ENCODE results near the gene TMEM131.

The TMEM131 gene

GRCh38 chr2:97999536-97999935 lies 3.8 kb upstream of the TMEM131 start:
- Histone ChIP-seq H3K27ac (ENCODE audit: low read depth, low read length) (no peak overlapping the region), H3K9ac (ENCODE audit: low read length) (no peak overlapping the region), H3K27me3 (ENCODE audit: control insufficient read depth, insufficient read depth, low read length) (no peaks in the 10 kb centered on the region), H3K4me3 (ENCODE audit: low read depth, low read length) (no peak overlapping the region), H3K36me3 (ENCODE audit: control insufficient read depth, insufficient read depth, low read length) (no peaks in the 10 kb centered on the region), H3K4me1 (ENCODE audit: control insufficient read depth, insufficient read depth, low read length) (no peaks in the 10 kb centered on the region), H3K9me3 (ENCODE audit: control insufficient read depth, insufficient read depth, low read depth, low read length) (no peaks in the 10 kb centered on the region)

DNA sequence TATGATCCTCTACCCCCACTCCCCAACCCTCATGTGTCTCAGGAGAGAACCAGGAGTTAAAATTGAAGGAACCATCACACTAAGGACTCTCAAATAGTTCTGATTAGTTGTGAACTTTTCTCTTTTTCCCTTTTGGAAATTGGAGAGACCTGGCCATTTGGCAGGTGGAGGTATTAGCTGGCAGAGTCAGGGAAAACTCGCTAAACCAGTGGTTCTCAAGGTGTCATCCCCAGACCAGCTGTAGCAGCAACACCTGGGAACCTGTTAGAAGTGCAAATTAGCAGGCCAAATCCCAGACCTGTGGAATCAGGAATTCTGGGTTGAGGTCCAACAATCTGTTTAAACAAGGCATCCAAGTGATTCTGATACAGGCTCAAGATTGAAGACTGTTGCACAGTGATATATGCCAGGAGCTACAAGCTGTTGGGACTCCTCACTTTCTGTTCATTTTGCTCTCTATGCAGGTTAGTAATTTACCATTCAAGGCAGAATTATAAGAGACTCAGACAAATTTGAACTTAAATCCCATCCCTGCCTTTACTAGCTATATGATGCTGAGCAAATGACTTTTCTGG lies 2.8 kb upstream of the TMEM131 start:
- Histone ChIP-seq H3K4me1 (ENCODE audit: control insufficient read depth, insufficient read depth, low read length) (peaks cover 9% of the 10 kb centered on the region), H3K36me3 (ENCODE audit: control insufficient read depth, insufficient read depth, low read length) (no peaks in the 10 kb centered on the region), H3K9ac (ENCODE audit: low read length) (no peak overlapping the region), H3K27me3 (ENCODE audit: control insufficient read depth, insufficient read depth, low read length) (no peaks in the 10 kb centered on the region), H3K27ac (ENCODE audit: low read depth, low read length) (no peak overlapping the region), H3K4me3 (ENCODE audit: low read depth, low read length) (no peak overlapping the region), H3K9me3 (ENCODE audit: control insufficient read depth, insufficient read depth, low read depth, low read length) (no peaks in the 10 kb centered on the region)

DNA sequence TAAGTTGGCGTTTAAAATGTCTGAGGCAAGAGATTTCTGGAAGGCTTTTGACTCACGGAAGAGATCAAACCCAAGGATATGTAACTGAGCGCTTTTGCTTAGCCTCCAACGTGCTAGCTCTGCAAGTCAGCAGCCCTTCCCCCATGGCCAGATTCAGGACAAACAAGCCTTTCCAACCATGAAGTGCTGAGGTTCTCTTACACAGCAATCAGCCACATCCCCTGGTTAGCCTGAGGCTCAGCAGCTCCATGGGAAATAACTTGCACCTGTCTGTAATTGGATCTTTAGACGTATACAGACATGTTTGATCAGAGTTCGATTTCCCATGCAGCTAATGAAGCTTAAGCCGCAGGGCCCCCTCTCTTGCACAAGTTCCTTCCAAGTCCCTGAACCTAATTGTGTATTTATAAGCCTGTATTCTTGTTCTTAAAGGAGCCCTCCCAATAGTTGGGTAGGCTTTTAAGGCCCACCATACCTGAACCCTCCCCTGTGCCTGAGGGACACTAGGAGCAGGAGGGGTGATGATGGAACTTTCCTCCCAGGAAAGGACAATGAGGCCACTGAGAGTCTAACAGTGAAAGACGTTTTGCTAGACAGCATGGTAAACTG lies 2.1 kb upstream of the TMEM131 start:
- Histone ChIP-seq H3K27ac (ENCODE audit: low read depth, low read length) (no peak overlapping the region), H3K4me3 (ENCODE audit: low read depth, low read length) (no peak overlapping the region)

GRCh38 chr2:97996679-97997078 lies 931 bp upstream of the TMEM131 start:
- no peak overlapping the region for H3K27ac ChIP-seq (ENCODE audit: low read depth, low read length)
- no peaks in the 10 kb centered on the region for H3K9me3 ChIP-seq (ENCODE audit: control insufficient read depth, insufficient read depth, low read depth, low read length)
- H3K27me3 ChIP-seq (ENCODE audit: control insufficient read depth, insufficient read depth, low read length): no peaks in the 10 kb centered on the region
- no peak overlapping the region for H3K9ac ChIP-seq (ENCODE audit: low read length)
- no peaks in the 10 kb centered on the region for H3K36me3 ChIP-seq (ENCODE audit: control insufficient read depth, insufficient read depth, low read length)
- peak overlapping the region; percentile 97 for H3K4me3 ChIP-seq (ENCODE audit: low read depth, low read length)
- peaks cover 12% of the 10 kb centered on the region for H3K4me1 ChIP-seq (ENCODE audit: control insufficient read depth, insufficient read depth, low read length)

More for the DNA sequence above, 2.1 kb upstream of the TMEM131 start:
- Histone ChIP-seq H3K36me3 (ENCODE audit: control insufficient read depth, insufficient read depth, low read length) (no peaks in the 10 kb centered on the region), H3K27me3 (ENCODE audit: control insufficient read depth, insufficient read depth, low read length) (no peaks in the 10 kb centered on the region), H3K9ac (ENCODE audit: low read length) (no peak overlapping the region), H3K9me3 (ENCODE audit: control insufficient read depth, insufficient read depth, low read depth, low read length) (no peaks in the 10 kb centered on the region), H3K4me1 (ENCODE audit: control insufficient read depth, insufficient read depth, low read length) (peaks cover 12% of the 10 kb centered on the region)

GRCh38 chr2:97995026-97995733 lies 568 bp downstream of the TMEM131 start:
- Histone ChIP-seq H3K9ac (ENCODE audit: low read length) (peak overlapping the region; percentile 99), H3K27me3 (ENCODE audit: control insufficient read depth, insufficient read depth, low read length) (no peaks in the 10 kb centered on the region), H3K4me1 (ENCODE audit: control insufficient read depth, insufficient read depth, low read length) (peaks cover 12% of the 10 kb centered on the region), H3K9me3 (ENCODE audit: control insufficient read depth, insufficient read depth, low read depth, low read length) (no peaks in the 10 kb centered on the region), H3K36me3 (ENCODE audit: control insufficient read depth, insufficient read depth, low read length) (no peaks in the 10 kb centered on the region), H3K4me3 (ENCODE audit: low read depth, low read length) (peak overlapping the region; percentile 97), H3K27ac (ENCODE audit: low read depth, low read length) (peak overlapping the region; percentile 97)

GRCh38 chr2:97994476-97994875 lies 1.3 kb downstream of the TMEM131 start:
- Histone ChIP-seq H3K27me3 (ENCODE audit: control insufficient read depth, insufficient read depth, low read length) (no peaks in the 10 kb centered on the region), H3K36me3 (ENCODE audit: control insufficient read depth, insufficient read depth, low read length) (no peaks in the 10 kb centered on the region), H3K9me3 (ENCODE audit: control insufficient read depth, insufficient read depth, low read depth, low read length) (no peaks in the 10 kb centered on the region), H3K27ac (ENCODE audit: low read depth, low read length) (no peak overlapping the region; the same call in 1 of the 2 replicates), H3K9ac (ENCODE audit: low read length) (peak overlapping the region; percentile 99), H3K4me1 (ENCODE audit: control insufficient read depth, insufficient read depth, low read length) (peaks cover 12% of the 10 kb centered on the region), H3K4me3 (ENCODE audit: low read depth, low read length) (peak overlapping the region; percentile 97)

- Histone ChIP-seq H3K36me3 (ENCODE audit: control insufficient read depth, insufficient read depth, low read length) (no peaks in the 10 kb centered on the region), H3K9me3 (ENCODE audit: control insufficient read depth, insufficient read depth, low read depth, low read length) (peaks cover under 1% of the 10 kb centered on the region; the same call in 1 of the 2 replicates), H3K9ac (ENCODE audit: low read length) (peak overlapping the region; percentile 99), H3K27ac (ENCODE audit: low read depth, low read length) (no peak overlapping the region), H3K4me1 (ENCODE audit: control insufficient read depth, insufficient read depth, low read length) (peaks cover 12% of the 10 kb centered on the region), H3K27me3 (ENCODE audit: control insufficient read depth, insufficient read depth, low read length) (no peaks in the 10 kb centered on the region), H3K4me3 (ENCODE audit: low read depth, low read length) (peak overlapping the region; percentile 97)
Observed at GRCh38 chr2:97993926-97994325, 1.8 kb downstream of the TMEM131 start.

DNA sequence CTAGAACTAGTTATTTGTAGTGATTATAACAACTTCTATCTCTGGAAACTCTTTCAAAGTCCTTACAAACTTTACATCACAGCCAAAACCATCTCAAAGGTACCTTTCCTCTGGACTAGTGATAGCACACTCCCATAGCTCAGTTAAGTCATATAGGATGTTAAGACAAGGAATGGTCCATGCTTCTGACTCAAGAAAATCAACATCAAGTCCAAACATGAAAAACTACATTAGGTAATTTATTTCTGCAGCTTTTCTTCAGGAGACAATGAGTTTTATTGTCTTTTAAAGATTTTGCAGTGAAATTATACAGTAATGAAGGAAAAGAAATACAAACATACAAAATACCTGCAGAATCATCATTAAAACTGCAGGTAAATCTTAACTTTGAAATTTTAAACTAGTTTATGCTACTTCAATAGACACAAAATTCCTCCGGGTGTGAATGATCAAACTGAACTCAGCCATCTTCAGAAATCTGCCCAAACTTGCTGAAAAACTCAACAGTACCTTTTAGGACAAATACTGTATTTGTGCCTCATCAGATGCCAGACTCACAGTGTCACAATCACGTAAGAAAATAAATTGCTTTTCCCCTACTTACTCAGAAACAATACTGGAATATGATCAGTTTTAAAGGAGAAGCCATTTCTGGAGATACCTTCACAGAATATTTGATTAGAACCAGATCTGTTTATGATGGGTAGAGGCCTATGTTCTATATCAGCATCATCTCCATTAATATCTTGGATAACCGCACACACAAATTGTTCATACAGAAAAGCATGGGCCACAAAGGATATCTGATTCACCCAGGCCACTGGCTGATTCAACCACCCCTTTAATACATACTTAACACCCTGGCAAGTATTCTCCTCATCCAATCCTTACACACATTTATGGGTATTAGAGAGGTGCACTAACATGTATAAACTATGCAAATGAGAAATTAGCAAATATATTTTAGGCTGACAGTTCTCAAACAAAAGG lies 2.6 kb downstream of the TMEM131 start:
- Histone ChIP-seq H3K9ac (ENCODE audit: low read length) (no peak overlapping the region), H3K4me3 (ENCODE audit: low read depth, low read length) (peak overlapping the region; percentile 97)

DNA sequence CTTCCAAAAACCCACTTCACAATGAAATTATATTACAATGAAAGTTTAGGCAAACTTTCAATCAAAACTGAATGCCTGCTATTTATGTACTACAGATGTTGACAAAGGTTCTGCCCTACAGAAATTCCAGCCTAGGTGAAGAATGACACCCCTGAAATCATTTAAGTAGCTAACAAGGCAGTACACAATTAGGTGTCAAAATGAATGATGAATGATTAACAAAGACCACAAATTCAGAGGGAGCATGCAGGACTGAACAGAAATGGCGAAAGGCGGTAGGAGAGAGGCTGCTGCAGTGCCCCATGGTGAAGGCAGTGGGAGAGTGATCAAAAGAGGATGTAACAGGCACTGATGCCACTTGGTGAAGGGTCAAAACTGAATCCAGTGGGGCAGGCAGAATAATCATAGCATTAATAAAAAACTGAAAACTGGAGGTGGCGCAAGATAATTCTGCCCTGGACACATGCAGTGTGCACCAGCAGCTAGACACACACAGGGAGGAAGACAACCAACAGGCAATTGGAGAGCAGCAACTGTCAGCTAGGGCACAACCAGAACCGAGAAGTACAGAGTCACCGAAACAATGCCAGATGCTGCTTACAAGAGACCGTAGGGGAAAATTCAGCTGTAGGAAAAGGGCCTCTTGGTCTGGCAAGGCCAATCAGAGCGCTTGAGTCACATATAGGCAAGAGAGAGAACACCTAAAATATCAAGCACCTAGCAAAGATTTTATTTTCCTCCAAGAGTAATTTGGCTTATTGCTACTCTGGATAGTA lies 4.5 kb downstream of the TMEM131 start:
- Histone ChIP-seq H3K4me1 (ENCODE audit: control insufficient read depth, insufficient read depth, low read length) (peaks cover 12% of the 10 kb centered on the region), H3K27ac (ENCODE audit: low read depth, low read length) (no peak overlapping the region), H3K4me3 (ENCODE audit: low read depth, low read length) (no peak overlapping the region), H3K36me3 (ENCODE audit: control insufficient read depth, insufficient read depth, low read length) (no peaks in the 10 kb centered on the region), H3K9ac (ENCODE audit: low read length) (no peak overlapping the region), H3K27me3 (ENCODE audit: control insufficient read depth, insufficient read depth, low read length) (no peaks in the 10 kb centered on the region), H3K9me3 (ENCODE audit: control insufficient read depth, insufficient read depth, low read depth, low read length) (peaks cover 13% of the 10 kb centered on the region)

More for the DNA sequence above, 2.6 kb downstream of the TMEM131 start:
- no peaks in the 10 kb centered on the region for H3K36me3 ChIP-seq (ENCODE audit: control insufficient read depth, insufficient read depth, low read length)
- no peaks in the 10 kb centered on the region for H3K27me3 ChIP-seq (ENCODE audit: control insufficient read depth, insufficient read depth, low read length)
- peaks cover 8% of the 10 kb centered on the region for H3K9me3 ChIP-seq (ENCODE audit: control insufficient read depth, insufficient read depth, low read depth, low read length)
- H3K27ac ChIP-seq (ENCODE audit: low read depth, low read length): no peak overlapping the region
- peaks cover 12% of the 10 kb centered on the region for H3K4me1 ChIP-seq (ENCODE audit: control insufficient read depth, insufficient read depth, low read length)

DNA sequence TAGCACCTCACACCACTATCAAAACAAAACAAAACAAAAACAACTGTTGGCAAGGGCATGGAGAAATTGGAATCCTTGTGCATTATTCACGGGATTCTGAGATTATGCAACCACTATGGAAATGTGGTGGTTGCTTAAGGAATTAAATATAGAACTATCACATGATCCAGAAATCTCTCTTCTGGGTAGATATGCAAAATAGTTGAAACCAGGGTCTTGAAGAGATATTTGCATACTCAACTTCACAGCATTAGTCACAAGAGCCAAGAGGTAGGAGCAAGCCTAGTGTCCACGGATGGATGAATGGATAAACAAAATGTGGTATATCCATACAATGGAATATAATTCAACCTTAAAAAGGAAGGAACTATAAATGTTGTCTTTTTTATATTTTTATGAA lies 7.0 kb downstream of the TMEM131 start:
- no peaks in the 10 kb centered on the region for H3K27me3 ChIP-seq (ENCODE audit: control insufficient read depth, insufficient read depth, low read length)
- H3K9ac ChIP-seq (ENCODE audit: low read length): no peak overlapping the region
- 0 out of 2 replicates have a peak, but pooled peaks cover under 1% of the 10 kb centered on the region for H3K36me3 ChIP-seq (ENCODE audit: control insufficient read depth, insufficient read depth, low read length)
- H3K9me3 ChIP-seq (ENCODE audit: control insufficient read depth, insufficient read depth, low read depth, low read length): peaks cover 13% of the 10 kb centered on the region
- peaks cover 6% of the 10 kb centered on the region for H3K4me1 ChIP-seq (ENCODE audit: control insufficient read depth, insufficient read depth, low read length)
- no peak overlapping the region for H3K27ac ChIP-seq (ENCODE audit: low read depth, low read length)
- H3K4me3 ChIP-seq (ENCODE audit: low read depth, low read length): no peak overlapping the region

All from HUES6 (cell line).